Daoy (cell line): ENCODE results near the gene RNF126. TPM values are rescaled to one million over a fixed set of nuclear protein-coding genes. Genes with fewer than 3 reads are reported as not detected.

ENCODE experiments used
- DNase-seq: peaks from one replicate; pipeline ENCODE4 v3.0.0-alpha.2; 2015; ENCODE audit warnings: low read depth
- total RNA-seq: library from RNA; depleted of rRNA; stranded (reverse); fragments of >200 nt; shearing (Covaris generic); gene quantifications from 2 replicates; pipeline ENCODE4 v1.2.3, GENCODE V29; 2014

Gene RNF126
- total RNA-seq, 1 experiment from 2014 or later: 62.7 TPM

GRCh38 chr19:647566-648284, 15.3 kb downstream of the RNF126 start:
- DNase-seq: no peak

GRCh38 chr19:646779-647565, 16.0 kb downstream of the RNF126 start:
- no peak for DNase-seq

- no peak for DNase-seq
Observed at GRCh38 chr19:645912-646778, 16.9 kb downstream of the RNF126 start.

GRCh38 chr19:644789-645188, 18.2 kb downstream of the RNF126 start:
- no peak for DNase-seq

GRCh38 chr19:644363-644762, 18.7 kb downstream of the RNF126 start:
- no peak for DNase-seq

- DNase-seq: no peak
Observed at GRCh38 chr19:643736-644135, 19.3 kb downstream of the RNF126 start.

GRCh38 chr19:642767-643727, 20.0 kb downstream of the RNF126 start:
- DNase-seq: no peak

GRCh38 chr19:641702-642101, 21.3 kb downstream of the RNF126 start:
- DNase-seq: no peak

- DNase-seq: no peak
Observed at GRCh38 chr19:640606-641189, 22.3 kb downstream of the RNF126 start.

- DNase-seq: no peak
Observed at GRCh38 chr19:640161-640558, 22.9 kb downstream of the RNF126 start.

GRCh38 chr19:639253-640160, 23.5 kb downstream of the RNF126 start, which contains the start of gene FGF22:
TSS of gene FGF22 (plus strand) at chr19:639879. CDS start at chr19:639926, 47 bp downstream.
- peak; percentile 95 for DNase-seq

GRCh38 chr19:638906-639252, 24.1 kb downstream of the RNF126 start:
- no peak for DNase-seq

- DNase-seq: no peak
Observed at GRCh38 chr19:634975-635652, 27.9 kb downstream of the RNF126 start.

GRCh38 chr19:633786-634639, 29.0 kb downstream of the RNF126 start:
- DNase-seq: no peak

- peak; percentile 99 for DNase-seq
Observed at GRCh38 chr19:633068-633785, 29.8 kb downstream of the RNF126 start, which contains the start of gene POLRMT. TSS of gene POLRMT (minus strand) at chr19:633537. CDS start at chr19:633512, 25 bp downstream.

- DNase-seq: peak; percentile 82
Observed at GRCh38 chr19:632579-633067, 30.4 kb downstream of the RNF126 start.
